Hair follicular keratinocyte (primary cell): Measurements from ENCODE around the gene PPM1N. TPM values are rescaled to one million over a fixed set of nuclear protein-coding genes. Genes with fewer than 3 reads are reported as not detected.

Source experiments
- total RNA-seq: library from RNA; depleted of rRNA; stranded (reverse); fragments of >200 nt; gene quantifications from 2 replicates; pipeline ENCODE4 v1.2.3, GENCODE V29; 2015

Gene PPM1N, protein sequence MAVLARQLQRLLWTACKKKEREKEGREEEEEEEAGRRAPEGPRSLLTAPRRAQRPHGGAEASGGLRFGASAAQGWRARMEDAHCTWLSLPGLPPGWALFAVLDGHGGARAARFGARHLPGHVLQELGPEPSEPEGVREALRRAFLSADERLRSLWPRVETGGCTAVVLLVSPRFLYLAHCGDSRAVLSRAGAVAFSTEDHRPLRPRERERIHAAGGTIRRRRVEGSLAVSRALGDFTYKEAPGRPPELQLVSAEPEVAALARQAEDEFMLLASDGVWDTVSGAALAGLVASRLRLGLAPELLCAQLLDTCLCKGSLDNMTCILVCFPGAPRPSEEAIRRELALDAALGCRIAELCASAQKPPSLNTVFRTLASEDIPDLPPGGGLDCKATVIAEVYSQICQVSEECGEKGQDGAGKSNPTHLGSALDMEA
- total RNA-seq, result 1.9 and 4.1 TPM in 2 replicates

DNA sequence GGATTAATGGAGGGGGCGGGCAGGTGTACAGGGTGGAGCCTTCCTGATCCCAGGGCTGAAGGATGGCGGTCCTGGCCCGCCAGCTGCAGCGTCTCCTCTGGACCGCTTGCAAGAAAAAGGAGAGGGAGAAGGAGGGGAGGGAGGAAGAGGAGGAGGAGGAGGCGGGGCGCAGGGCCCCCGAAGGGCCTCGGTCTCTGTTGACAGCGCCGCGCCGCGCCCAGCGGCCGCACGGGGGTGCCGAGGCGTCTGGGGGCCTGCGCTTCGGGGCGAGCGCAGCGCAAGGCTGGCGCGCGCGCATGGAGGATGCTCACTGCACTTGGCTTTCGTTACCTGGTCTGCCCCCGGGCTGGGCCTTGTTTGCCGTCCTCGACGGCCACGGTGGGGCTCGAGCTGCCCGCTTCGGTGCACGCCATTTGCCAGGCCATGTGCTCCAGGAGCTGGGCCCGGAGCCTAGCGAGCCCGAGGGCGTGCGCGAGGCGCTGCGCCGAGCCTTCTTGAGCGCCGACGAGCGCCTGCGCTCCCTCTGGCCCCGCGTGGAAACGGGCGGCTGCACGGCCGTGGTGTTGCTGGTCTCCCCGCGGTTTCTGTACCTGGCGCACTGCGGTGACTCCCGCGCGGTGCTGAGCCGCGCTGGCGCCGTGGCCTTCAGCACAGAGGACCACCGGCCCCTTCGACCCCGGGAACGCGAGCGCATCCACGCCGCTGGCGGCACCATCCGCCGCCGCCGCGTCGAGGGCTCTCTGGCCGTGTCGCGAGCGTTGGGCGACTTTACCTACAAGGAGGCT is at the start of gene PPM1N:
PPM1N (plus strand) TSS at position 33 of the 785 bp plus-strand sequence; CDS start at position 63, 30 bp downstream.

DNA sequence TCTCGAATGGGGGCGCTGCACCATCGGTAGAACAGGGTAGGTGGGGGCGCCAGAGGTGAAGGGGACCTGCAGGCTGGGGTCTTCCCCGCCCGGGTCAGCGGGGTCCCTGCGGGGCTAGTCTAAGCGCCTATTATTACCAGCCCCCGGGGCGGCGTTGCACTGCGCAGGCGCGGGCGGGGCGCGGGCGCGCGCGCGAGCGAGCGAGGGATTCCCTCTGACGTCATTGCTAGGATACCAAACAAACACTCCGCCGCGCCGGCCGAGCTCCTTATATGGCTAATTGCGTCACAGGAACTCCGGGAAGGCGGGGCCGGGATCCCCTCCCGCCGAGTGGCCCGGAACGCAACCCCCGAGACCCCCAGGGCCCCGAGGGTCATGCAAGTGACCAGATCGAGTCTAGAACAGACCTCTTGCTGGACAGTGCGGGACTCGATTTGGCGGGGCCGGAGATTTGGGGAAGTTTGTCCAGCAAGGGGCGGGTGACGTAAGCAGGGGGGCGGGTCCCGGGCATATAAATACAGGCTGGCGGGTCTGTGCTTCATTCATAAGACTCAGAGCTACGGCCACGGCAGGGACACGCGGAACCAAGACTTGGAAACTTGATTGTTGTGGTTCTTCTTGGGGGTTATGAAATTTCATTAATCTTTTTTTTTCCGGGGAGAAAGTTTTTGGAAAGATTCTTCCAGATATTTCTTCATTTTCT is 30.6 kb upstream of the PPM1N start, which contains the start of gene FOSB:
FOSB (plus strand) TSS at position 541 of the 703 bp plus-strand sequence. CDS start 591 bp downstream, outside the sequence.

DNA sequence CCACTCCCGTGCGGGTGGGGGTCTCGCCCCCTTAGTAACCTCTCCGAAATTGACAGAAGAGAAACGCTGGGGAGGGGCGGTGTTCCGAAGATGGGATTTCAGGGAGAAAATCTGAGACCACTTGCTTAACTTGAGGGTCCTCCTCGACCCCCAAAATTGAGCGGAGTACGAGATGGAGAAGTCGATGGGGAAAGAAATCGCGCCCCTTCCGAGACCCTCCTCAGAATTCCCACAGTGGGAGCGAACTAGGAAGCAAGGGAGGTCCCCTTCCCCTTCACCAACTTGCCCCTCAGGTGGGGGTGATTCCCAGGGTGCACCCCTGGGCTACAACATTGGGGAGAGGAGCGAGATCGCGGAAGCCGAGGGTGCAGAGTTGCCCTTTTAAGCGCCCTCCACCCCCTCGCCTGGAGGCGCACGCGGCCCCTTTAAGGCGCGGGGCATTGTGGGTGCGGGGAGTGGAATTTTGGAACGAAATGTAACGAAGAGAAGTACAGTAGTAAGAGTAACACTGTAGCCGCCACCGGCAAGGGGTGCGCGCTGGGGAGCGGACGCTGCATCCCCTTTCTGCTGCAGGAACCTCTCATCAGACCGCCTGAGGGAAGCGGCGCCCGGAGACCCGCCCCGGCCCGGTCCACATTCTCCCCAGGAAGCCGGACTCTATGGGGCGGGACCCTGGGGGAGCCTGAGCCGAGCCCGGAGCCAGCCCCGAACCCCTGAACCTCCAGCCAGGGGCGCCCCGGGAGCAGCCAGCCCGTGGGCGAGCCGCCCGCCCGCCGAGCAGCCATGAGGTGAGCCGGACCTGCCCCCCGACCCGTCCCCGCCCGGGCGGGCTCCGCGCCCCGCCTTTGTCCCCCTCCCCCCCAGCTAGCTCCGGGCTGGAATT is 9.0 kb downstream of the PPM1N start, which contains the start of gene VASP:
VASP (plus strand) TSS at position 491 of the 883 bp plus-strand sequence; CDS start at position 784, 293 bp downstream.

Other genes starting within 250 kb of the PPM1N start
- 19.8 and 21.3 TPM in 2 replicates for gene MARK4, start 247.2 kb upstream of the PPM1N start, total RNA-seq
- not detected in 2 replicates for gene CKM, start 175.6 kb upstream of the PPM1N start, total RNA-seq
- gene KLC3, start 157.7 kb upstream of the PPM1N start, total RNA-seq, result 49.6 and 69.6 TPM in 2 replicates
- gene ERCC2, start 127.9 kb upstream of the PPM1N start, total RNA-seq, result 12.9 and 18.0 TPM in 2 replicates
- gene PPP1R13L, start 93.4 kb upstream of the PPM1N start, total RNA-seq, result 93.5 and 112 TPM in 2 replicates
- 10.3 and 17.2 TPM in 2 replicates for gene POLR1G, start 91.8 kb upstream of the PPM1N start, total RNA-seq
- 209 and 217 TPM in 2 replicates for gene ERCC1, start 74.5 kb upstream of the PPM1N start, total RNA-seq
- gene FOSB, start 30.4 kb upstream of the PPM1N start, total RNA-seq, result 6.6 and 7.5 TPM in 2 replicates
- gene RTN2, start 1.4 kb upstream of the PPM1N start, total RNA-seq, result 6.7 and 16.6 TPM in 2 replicates
- 153 and 157 TPM in 2 replicates for gene VASP, start 9.0 kb downstream of the PPM1N start, total RNA-seq
- gene OPA3, start 86.4 kb downstream of the PPM1N start, total RNA-seq, result 9.7 and 13.0 TPM in 2 replicates
- not detected in 2 replicates for gene GPR4, start 103.8 kb downstream of the PPM1N start, total RNA-seq
- gene EML2, start 141.0 kb downstream of the PPM1N start, total RNA-seq, result 74.6 and 132 TPM in 2 replicates
- gene GIPR, start 169.8 kb downstream of the PPM1N start, total RNA-seq, result 0.15 and 1.4 TPM in 2 replicates
- gene SNRPD2, start 193.5 kb downstream of the PPM1N start, total RNA-seq, result 339 and 436 TPM in 2 replicates
- gene QPCTL, start 194.2 kb downstream of the PPM1N start, total RNA-seq, result 30.1 and 35.1 TPM in 2 replicates
- 9.1 and 10.7 TPM in 2 replicates for gene FBXO46, start 232.5 kb downstream of the PPM1N start, total RNA-seq
- gene MEIOSIN, start 235.0 kb downstream of the PPM1N start, total RNA-seq, result not detected in 2 replicates